ENCODE measurements around the gene GFER. TPM values are rescaled to one million over a fixed set of nuclear protein-coding genes. Genes with fewer than 3 reads are reported as not detected.

Gene GFER
- total and polyA plus RNA-seq, 2 of the 8 experiments (the other 6 are each of a cell fraction or from before 2014, with no cell fraction given), result 17.7 to 37.9 TPM

DNA sequence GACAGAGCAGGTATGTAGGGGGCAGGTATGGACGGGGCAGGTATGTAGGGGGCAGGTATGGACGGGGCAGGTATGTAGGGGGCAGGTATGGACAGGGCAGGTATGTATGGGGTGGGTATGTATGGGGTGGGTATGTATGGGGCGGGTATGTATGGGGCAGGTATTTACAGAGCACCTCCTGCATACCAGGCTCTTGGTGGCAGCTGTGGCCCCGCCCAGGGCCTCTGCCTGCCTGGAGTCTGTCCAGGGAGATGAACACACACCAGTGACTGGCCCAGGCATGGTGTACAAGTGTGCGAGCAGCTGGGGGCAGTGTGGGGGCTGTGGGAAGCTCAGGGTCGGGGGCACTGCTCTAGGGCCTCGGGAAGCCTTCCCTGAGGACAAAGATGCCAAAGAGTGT lies 33.9 kb upstream of the GFER start:
- H2BK15ac ChIP-seq (ENCODE audit: low read length), result no peak overlapping the region
- DNase-seq (ENCODE audit: low read depth in 1 of 2, low spot score in 2 of 2) (no peak), FAIRE-seq (no peak)
- H2BK12ac ChIP-seq (ENCODE audit: low read depth, low read length), result no peak overlapping the region
- H2BK5ac ChIP-seq (ENCODE audit: low read depth, low read length), result no peak overlapping the region
- no peak overlapping the region for H3K27ac ChIP-seq (ENCODE audit: low read depth, low read length)
- H3K56ac ChIP-seq (replicated peaks; ENCODE audit: insufficient read length, low read depth, low read length), result no peak overlapping the region
- H2AFZ ChIP-seq (ENCODE audit: low read length), result no peak overlapping the region
- H3K27me3 ChIP-seq (replicated peaks in 1 of 4; ENCODE audit: control insufficient read depth in 3 of 4, extremely low read depth in 1 of 4, insufficient read depth in 3 of 4, low read length in 3 of 4), result no peaks in the 10 kb centered on the region
- ChIA-PET CTCF (ENCODE audit: partially characterized antibody) (interaction anchor here (1.4 to 6.5 kb wide), 3 partner anchors 8 to 86 kb away, joined by 5 to 62 read pairs (median 7); partner anchors contain the start of gene MSRB1), POLR2A (ENCODE audit: partially characterized antibody) (interaction anchor here (0.9 to 19.8 kb wide), 3 partner anchors 6 to 21 kb away, joined by 3 to 336 read pairs (median 165); partner anchors contain the start of genes MSRB1, NDUFB10, RNF151 and RPS2)
- no peak overlapping the region for H3K23ac ChIP-seq (ENCODE audit: insufficient read length)
- no peak overlapping the region; a peak in 1 of 7 replicates for H3K9ac ChIP-seq (replicated peaks in 1 of 4; ENCODE audit: extremely low read depth in 1 of 4, low read depth in 3 of 4, low read length in 3 of 4)
- H3K4me2 ChIP-seq (ENCODE audit: insufficient read depth in 1 of 2, low read depth in 2 of 2, low read length in 2 of 2), result no peak overlapping the region
- H3K36me3 ChIP-seq (ENCODE audit: control insufficient read depth in 2 of 4, insufficient read depth in 4 of 4, low read length in 3 of 4), result no peaks in the 10 kb centered on the region
- no peaks in the 10 kb centered on the region for H3K79me1 ChIP-seq (ENCODE audit: low read depth, low read length)
- H4K5ac ChIP-seq (ENCODE audit: insufficient read length, low read depth, low read length), result no peak overlapping the region
- no peak overlapping the region for H2AK5ac ChIP-seq (ENCODE audit: low read depth, low read length)
- H4K8ac ChIP-seq (ENCODE audit: extremely low read depth, insufficient read depth, low read length), result no peak overlapping the region
- H3K4me3 ChIP-seq (ENCODE audit: extremely low read depth in 1 of 4, insufficient read depth in 2 of 4, low read depth in 3 of 4, low read length in 4 of 4), result no peak overlapping the region
- no peak overlapping the region for H2BK20ac ChIP-seq (ENCODE audit: low read length)
- no peak overlapping the region for H4K91ac ChIP-seq (replicated peaks; ENCODE audit: insufficient read length, low read length)
- TF ChIP-seq CBX8 (IDR thresholded peaks at IDR 0.05; ENCODE audit: borderline replicate concordance, low read depth, low read length), result no peak
- no peak for TF ChIP-seq E2F6 (IDR thresholded peaks at IDR 0.05)
- TF ChIP-seq SIN3A (conservative IDR thresholded peaks at IDR 0.05 in 1 of 2, IDR thresholded peaks at IDR 0.05 in 1 of 2; ENCODE audit: low read depth in 1 of 2, low read length in 2 of 2), result no peak
- no peaks in the 10 kb centered on the region for H3K23me2 ChIP-seq (ENCODE audit: low read depth, low read length)
- no peaks in the 10 kb centered on the region for H3K79me2 ChIP-seq (ENCODE audit: control insufficient read depth in 1 of 2, insufficient read depth in 2 of 2, low read length in 2 of 2)
- no peak overlapping the region for H3K18ac ChIP-seq (ENCODE audit: extremely low read depth, low read length)
- H3K9me3 ChIP-seq (ENCODE audit: insufficient read depth in 2 of 2, low read depth in 1 of 2, low read length in 1 of 2), result no peaks in the 10 kb centered on the region
- H4K20me1 ChIP-seq (replicated peaks in 1 of 2; ENCODE audit: control insufficient read depth in 1 of 2, insufficient read depth in 2 of 2, low read length in 2 of 2), result peaks cover 0 to 4% of the 10 kb centered on the region in 2 experiments
- 100% methylated on average over 3 of the region's 7 CpGs; no CpG with 5 or more reads in 1 of the 2 experiments for WGBS, 2 experiments (ENCODE audit: extremely low coverage in 1 of 2, insufficient coverage in 1 of 2, insufficient read length in 1 of 2, insufficient replicate concordance in 2 of 2, low coverage in 1 of 2, low lambda C conversion rate in 2 of 2, missing lambda C conversion rate in 1 of 2)
- H3K4me1 ChIP-seq (replicated peaks in 1 of 4; ENCODE audit: control insufficient read depth in 3 of 4, insufficient read depth in 4 of 4, low read length in 3 of 4), result peaks cover 0 to 3% (median 0%) of the 10 kb centered on the region in 4 experiments; a peak in 3 of 7 replicates
- H3K4ac ChIP-seq (replicated peaks; ENCODE audit: insufficient read length, low read depth, low read length), result no peak overlapping the region
- no peak overlapping the region for H3K14ac ChIP-seq (ENCODE audit: insufficient read length)
- no peak overlapping the region for H2BK120ac ChIP-seq (replicated peaks; ENCODE audit: low read depth, low read length)
